ENCODE results near the gene LPO.

LPO gene

GRCh38 chr17:58278661-58279015, 40.3 kb downstream of the LPO start:
- Mint-ChIP-seq H3K9me3 (no peaks in the 10 kb centered on the region), H3K27me3 (ENCODE audit: low read depth, poor library complexity) (peaks cover 25% of the 10 kb centered on the region), H3K27ac (no peak overlapping the region), H3K4me1 (peaks cover 5% of the 10 kb centered on the region), H3K36me3 (ENCODE audit: low read depth) (no peaks in the 10 kb centered on the region), H3K4me3 (no peak overlapping the region)
- no peak for DNase-seq
- TF ChIP-seq, protein P1, sequence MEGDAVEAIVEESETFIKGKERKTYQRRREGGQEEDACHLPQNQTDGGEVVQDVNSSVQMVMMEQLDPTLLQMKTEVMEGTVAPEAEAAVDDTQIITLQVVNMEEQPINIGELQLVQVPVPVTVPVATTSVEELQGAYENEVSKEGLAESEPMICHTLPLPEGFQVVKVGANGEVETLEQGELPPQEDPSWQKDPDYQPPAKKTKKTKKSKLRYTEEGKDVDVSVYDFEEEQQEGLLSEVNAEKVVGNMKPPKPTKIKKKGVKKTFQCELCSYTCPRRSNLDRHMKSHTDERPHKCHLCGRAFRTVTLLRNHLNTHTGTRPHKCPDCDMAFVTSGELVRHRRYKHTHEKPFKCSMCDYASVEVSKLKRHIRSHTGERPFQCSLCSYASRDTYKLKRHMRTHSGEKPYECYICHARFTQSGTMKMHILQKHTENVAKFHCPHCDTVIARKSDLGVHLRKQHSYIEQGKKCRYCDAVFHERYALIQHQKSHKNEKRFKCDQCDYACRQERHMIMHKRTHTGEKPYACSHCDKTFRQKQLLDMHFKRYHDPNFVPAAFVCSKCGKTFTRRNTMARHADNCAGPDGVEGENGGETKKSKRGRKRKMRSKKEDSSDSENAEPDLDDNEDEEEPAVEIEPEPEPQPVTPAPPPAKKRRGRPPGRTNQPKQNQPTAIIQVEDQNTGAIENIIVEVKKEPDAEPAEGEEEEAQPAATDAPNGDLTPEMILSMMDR (IDR thresholded peaks at IDR 0.05), result no peak

GRCh38 chr17:58279016-58279711, 40.8 kb downstream of the LPO start:
- no peak overlapping the region for H3K4me3 Mint-ChIP-seq
- no peak for DNase-seq
- no peaks in the 10 kb centered on the region for H3K9me3 Mint-ChIP-seq
- H3K27me3 Mint-ChIP-seq (ENCODE audit: low read depth, poor library complexity), result peaks cover 27% of the 10 kb centered on the region
- TF ChIP-seq, protein P1 (IDR thresholded peaks at IDR 0.05), result no peak
- H3K36me3 Mint-ChIP-seq (ENCODE audit: low read depth), result no peaks in the 10 kb centered on the region
- H3K27ac Mint-ChIP-seq, result no peak overlapping the region
- H3K4me1 Mint-ChIP-seq, result peaks cover 5% of the 10 kb centered on the region

- TF ChIP-seq, protein P1 (IDR thresholded peaks at IDR 0.05), result no peak
- Mint-ChIP-seq H3K4me3 (no peak overlapping the region), H3K36me3 (ENCODE audit: low read depth) (no peaks in the 10 kb centered on the region), H3K9me3 (no peaks in the 10 kb centered on the region), H3K4me1 (peaks cover 5% of the 10 kb centered on the region), H3K27ac (no peak overlapping the region), H3K27me3 (ENCODE audit: low read depth, poor library complexity) (peaks cover 31% of the 10 kb centered on the region)
- no peak for DNase-seq
Measured at GRCh38 chr17:58279736-58280479, 41.5 kb downstream of the LPO start.

- Mint-ChIP-seq H3K36me3 (ENCODE audit: low read depth) (no peaks in the 10 kb centered on the region), H3K9me3 (no peaks in the 10 kb centered on the region), H3K27me3 (ENCODE audit: low read depth, poor library complexity) (peaks cover 36% of the 10 kb centered on the region), H3K4me1 (peaks cover 5% of the 10 kb centered on the region), H3K4me3 (no peak within 1 kb of the TSS), H3K27ac (no peak within 1 kb of the TSS)
- TF ChIP-seq, protein P1 (IDR thresholded peaks at IDR 0.05), result no peak
- no peak for DNase-seq
Measured at GRCh38 chr17:58280480-58281217, 42.3 kb downstream of the LPO start, which contains the start of gene MPO. MPO (minus strand) TSS chr17:58280935; CDS start chr17:58280758, 177 bp downstream.

- Mint-ChIP-seq H3K4me3 (no peak overlapping the region), H3K27ac (no peak overlapping the region), H3K27me3 (ENCODE audit: low read depth, poor library complexity) (peaks cover 32% of the 10 kb centered on the region), H3K9me3 (no peaks in the 10 kb centered on the region), H3K36me3 (ENCODE audit: low read depth) (no peaks in the 10 kb centered on the region), H3K4me1 (peaks cover 5% of the 10 kb centered on the region)
- TF ChIP-seq, protein P1 (IDR thresholded peaks at IDR 0.05), result no peak
- no peak for DNase-seq
Measured at GRCh38 chr17:58281511-58282011, 43.2 kb downstream of the LPO start.

Measured in nephron progenitor cell (in vitro differentiated cells).